HS-27A (cell line): ENCODE results near the gene TMEM191C.
"Not testable (repeated sequence)": the region's sequence is repeated elsewhere in the genome, so short reads cannot be mapped to it uniquely, and the experiment has no call there.

Experiments
- DNase-seq: peaks from one replicate; pipeline ENCODE4 v3.0.0-alpha.2; 2012; ENCODE audit warnings: low read depth, missing footprints

Gene TMEM191C

DNA sequence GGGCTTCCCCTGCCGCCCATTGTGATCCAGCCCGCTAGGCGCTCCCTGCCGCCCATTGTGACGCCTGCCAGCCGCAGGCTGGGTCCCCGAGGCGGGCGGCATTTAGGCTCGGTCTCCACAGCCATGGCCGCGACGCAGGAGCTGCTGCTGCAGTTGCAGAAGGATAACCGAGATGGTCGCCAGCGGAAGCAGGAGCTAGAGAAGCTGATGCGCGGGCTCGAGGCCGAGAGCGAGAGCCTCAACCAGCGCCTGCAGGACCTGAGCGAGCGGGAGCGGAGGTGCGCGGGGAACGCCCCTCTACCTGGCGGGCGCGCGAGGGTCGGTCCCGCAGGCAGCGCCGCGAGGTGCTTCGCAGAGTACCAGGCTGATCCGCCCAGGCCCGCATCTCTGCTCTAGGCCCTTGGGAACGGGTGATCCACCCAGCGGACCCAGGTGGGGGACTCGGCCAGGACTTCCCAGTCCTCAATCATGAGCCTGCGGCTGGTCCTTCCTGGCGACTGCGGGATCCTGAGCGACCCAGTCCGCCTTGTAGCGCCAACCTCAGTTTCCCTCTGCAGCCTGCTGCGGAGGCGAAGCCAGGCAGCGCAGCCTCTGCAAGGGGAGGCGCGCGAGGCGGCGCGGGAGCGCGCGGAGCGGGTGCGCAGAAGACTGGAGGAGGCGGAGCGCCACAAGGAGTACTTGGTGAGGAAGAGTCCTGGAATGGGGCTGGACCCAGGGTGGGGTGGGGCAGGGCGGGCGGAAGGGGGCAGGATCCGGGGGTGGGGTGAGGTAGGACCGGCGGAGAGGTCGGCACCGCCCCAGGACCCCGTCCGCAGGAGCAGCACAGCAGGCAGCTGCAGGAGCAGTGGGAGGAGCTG, at the start of gene TMEM191C:
TSS of gene TMEM191C (plus strand) at position 51 of the 857 bp plus-strand sequence. CDS start at position 124, 73 bp downstream.
- not testable (repeated sequence) for DNase-seq

DNA sequence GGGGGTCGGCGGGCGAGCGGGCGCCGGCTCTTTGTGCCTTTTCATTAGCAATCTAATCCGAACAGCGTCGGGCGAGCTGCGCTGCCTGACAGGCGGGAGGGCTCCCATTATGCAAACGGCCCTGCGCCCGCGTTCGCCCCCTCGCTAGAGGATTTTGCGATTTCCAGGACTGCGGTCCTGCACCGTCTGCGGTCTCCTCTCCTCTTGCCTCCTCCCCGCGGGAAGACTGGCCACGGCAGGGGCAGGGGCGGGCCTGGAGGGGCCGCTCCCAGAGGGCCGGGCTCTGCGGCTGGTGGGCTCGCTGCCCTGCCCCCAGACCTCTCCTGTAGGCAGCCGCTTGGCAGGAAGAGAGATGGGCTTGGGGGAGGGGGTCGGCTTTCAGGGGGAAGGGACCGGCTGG, 49.3 kb upstream of the TMEM191C start:
- DNase-seq, result not testable (repeated sequence)

DNA sequence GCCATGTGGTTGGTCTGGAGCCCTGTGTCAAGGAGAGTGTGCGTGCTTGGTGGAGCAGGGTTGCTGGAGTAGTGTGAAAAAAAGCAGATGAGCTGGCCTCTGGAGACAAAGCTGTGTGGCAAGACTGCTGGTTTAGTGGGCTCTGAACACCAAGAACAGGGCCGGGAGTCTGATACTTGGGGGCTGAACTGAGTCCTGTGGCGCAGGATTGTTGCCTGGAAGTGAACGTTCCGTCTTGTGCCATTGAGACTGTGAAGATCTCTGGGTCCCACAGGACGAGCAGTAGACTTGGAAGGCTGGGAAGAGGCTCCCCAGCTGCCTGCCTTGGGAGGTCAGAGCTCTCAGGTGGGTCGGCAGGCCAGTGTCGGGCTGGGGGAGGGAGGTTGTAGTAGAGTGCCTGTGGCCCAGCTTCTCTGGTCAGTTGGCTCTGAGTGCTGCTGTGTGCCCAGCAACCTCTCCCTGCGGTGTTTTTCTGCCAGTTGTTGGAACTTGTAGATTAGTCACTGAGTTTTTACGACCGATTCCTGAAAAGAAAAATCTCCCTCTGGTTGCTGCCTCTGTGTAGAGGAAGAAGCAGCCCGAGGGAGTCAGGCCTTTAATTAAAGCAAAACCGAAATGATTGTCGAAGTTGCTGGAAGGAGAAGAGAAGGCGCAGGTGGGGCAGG, 48.1 kb upstream of the TMEM191C start:
- not testable (repeated sequence) for DNase-seq

DNA sequence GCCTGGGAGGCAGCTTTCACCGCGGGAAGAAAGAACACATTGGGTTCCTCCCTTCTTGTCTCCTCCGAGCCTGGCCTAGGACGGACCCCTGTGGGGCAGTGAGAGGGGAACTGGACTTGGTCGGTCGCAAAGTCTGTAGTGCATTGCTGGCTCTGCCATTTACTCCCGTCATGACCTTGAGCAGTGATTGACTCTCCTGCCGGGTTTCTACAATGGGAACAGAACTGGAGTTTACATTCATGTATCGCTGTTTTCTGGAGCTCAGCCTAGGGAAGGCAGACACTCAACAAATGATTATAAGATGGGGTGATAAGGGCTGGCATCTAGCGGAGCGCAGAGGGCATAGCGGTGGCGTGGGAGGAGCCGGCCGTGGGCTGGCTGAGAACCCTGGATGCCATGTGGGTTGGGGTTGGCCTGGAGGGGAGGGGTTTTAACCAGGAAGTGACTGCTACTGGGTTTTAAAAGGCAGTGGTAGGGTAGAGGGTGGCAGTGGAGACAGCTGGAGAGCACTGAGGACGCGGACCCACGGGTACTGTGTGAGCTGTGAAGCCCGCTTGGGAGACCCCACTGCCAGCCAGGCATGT, 46.9 kb upstream of the TMEM191C start:
- DNase-seq, result not testable (repeated sequence)

DNA sequence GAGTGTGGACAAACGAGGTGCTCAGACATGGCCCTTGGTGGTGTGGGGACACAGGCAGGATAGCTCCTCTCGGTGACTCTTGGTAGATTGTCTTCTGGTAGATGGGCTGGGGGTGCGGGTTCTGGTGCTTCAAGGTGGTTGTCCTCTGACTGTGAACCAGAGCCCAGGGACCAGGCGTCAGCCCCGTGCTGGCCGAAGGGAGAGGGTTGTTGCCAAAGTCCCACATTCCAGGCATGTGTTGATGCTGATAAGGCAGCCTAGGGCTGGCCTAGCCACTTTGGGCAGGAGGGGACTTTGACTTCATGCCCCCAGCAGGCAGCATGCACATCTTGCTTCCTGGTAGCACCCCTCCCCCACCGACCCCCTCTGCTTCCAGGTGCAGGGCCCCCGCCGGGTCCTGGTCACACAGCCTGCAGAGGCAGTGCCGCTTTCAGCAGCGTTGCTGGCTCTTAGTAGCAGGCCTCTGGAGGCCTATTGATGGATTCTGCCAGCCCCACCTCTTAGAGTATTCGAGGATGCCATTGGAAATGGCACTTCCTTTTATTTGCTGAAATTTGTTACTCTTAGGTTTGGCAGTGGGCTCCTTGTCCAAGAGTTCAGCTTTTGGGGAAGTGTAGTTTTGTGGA, 43.0 kb upstream of the TMEM191C start:
- not testable (repeated sequence) for DNase-seq

DNA sequence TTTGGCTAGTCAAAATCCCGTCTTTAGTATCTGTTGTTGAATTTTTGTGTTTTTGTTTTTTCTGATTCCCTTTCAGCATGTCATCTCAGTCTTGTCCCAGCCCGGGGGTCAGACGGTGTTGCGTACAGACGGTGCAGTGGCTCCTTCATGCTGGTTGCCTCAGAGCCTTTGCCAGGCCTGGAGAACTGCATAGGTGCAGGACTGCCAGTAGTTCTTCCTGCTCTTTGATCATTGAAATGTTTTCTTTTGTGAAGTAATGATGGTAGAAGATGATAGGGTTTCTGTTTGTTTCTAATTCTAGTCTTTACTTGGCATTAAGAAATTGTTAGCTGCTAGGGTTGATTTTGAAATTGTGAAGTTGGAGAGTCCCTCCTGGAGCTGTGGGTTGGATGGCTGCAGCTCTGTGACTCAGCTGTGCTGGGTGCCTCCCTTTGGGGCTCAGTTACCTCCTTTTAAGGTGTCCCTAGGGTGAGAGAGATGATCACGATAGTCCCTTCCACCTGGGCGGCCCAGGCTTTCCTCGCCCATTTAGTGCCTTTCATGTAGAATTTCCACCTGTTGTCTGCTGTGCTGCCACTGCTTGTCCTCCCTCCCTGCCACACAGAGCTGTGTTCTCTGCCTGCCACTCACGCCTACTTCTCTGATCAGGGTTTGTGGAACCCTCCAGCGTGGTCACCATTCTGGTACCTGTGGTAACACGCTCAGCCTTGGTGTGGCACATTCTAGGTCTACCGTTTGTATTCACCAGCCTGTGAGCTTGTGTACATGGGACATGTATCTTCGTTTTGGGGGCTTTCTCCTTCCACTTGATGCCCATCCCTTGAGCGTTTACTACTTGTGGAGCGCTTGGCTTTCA, 32.6 kb upstream of the TMEM191C start:
- DNase-seq, result not testable (repeated sequence)

DNA sequence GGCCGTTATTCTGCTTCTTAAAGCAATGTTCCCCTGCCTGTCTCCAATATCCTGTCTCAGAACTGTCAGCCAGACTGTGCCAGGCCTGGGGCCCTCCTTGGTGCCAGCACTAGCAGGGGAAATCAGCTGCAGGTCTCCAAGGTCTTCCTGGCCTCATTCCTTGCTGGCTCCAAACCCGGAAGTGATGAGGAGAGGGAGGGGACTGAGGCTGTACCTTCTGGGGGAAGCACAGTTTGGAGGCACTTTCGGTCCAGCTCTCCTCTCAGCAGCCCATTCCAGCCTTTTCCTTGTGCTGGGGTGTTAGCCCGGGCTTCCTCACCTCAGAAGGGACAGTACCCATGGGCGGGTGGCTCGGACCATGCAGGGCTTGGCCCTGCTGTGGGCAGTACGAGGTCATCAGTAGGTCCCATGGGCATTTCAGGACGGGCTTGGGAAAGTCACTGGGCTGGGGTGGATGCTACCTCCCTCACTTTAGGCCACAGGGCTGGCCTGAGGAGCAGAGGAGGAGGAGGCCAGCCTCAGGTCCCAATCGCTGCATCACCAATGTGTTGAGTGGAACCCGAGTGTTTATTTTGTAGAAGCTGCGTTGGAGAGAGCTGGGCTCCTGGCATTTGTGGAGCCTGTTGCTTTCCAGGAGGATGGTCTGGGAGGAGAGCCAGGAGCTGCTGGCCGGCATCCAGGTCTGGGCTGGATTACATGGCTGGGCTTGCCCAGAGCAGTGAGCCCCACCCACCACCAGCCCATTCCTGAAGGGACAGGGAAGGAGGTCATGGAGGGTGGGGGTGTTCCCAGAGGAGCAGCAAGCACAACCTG, 31.0 kb upstream of the TMEM191C start:
- not testable (repeated sequence) for DNase-seq

DNA sequence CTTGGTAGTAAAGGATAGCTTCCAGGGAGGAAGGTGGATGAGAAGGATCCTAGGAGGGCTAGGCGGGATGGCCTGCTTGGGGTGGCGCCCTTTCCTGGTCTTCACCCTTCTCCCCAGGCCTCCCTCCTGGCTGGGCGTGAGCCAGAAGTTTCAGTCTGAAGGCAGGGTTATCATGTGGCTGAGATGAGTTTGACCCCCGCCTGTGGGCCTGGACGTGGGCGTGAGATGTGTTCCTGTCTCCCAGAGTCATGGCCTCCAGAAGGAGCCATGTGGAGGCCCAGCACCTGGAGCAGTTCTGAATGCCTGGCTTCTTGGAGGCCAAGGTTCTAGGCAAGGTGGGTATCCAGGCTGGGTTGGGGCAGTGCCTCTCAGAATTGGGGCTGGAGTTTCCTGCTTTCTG, 29.2 kb upstream of the TMEM191C start:
- not testable (repeated sequence) for DNase-seq

DNA sequence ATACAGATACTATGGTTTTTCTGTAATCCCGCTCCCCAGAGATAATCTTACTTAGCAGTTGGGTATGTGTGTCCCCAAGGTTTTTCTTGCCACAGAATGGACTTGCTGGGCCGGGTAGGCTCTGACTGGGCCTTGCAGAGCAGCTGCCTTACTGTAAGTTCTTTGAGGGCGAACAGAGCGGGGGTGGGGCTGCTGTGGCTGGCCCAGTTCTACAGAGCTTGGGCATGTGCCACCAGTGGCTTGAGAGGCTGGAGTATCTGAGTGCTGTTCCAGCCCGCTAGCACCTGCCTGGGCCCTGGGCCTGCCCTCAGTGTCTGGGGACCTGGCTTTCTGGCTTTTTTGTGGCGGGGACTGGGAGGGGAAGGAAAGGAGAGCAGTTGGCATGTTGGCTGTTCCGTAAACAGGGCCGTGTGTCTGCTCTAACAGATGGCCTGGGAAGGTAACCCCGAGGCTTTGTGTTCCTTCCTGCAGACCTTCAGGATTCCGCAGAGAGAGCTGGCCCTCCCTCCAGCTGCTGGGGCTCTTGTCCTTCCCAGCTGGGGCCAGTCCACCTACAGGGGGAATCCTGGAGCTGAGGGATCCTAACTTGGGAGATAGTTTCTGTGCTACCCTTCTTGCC, 27.1 kb upstream of the TMEM191C start:
- DNase-seq, result not testable (repeated sequence)

DNA sequence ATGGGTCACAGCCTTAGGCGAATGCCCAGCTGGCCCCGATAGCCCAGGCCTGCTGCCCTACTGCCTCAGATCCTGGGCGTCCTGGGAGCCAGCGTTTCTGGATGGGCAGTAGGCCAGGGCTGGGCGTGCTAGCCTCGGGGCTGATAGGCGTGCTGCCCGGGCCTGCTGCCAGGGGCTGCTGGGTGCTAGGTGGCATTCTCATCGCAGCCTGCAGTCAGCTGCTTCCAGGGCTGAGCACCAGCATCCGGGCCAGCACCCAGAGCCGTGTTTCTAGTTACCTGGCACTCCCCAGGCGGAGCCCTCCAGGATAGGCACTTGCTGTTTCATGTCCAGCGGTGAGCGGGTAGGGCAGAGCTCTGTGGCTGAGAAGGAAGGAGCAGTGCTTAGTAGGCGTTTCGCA, 26.5 kb upstream of the TMEM191C start:
- DNase-seq, result not testable (repeated sequence)

DNA sequence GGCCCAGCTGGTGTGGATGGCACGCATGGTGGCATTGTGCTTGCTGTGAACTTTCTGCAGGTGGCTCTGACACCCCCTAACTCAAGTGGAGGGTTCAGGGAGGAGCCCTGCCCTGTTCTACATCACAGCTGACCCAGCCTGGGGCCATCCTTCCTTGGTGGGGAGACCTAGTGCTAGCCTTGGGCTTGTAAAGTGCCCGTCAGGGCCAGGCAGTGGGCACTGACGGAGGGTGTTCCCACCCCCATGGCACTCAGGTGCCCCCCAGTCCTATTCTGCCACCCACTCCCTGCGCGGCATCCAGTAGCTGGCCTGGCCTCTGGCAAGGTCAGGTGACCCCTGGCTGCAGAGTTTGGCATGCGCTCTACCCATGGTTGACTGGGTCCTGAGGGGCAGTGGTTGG, 26.0 kb upstream of the TMEM191C start:
- not testable (repeated sequence) for DNase-seq

DNA sequence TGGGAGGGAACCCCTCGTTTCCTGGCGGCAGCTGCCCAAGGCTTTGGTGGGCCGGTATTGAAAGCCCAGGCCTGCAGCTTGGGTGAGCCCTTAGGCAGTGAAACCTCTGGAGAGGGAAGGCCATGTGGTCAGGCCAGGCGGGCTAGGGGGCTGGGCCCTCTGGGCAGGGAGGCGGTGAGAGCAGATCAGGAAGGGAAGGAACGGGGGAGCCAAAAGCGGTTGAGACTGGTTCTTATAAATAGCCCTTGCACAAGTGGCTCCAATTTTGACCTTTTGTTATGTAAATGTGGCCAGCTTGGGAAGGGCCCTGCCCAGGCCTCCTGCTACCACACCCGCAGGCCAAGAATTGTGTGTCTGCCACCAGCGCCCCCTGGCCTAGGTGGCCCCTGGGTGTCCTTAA, 25.1 kb upstream of the TMEM191C start:
- DNase-seq, result not testable (repeated sequence)

DNA sequence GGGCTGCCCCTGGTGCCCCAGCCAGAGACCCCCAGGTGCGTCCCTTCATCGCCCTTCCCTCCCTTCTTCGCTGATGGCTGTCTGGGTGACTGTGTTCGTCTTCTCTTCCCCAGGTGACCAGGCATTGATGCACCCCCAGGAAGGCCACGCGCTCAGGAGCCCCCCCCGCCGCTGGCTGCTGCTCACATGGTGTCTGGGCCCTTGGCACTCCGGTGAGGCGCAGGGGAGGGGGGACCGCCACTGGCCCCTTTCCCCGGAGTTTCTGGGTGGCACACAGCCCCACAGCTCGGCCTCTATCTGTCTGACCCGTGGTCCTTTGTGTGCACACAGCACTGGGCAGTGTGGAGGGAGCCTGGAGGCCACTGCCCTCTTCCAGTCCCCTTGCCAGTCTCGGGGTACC, 24.5 kb upstream of the TMEM191C start:
- DNase-seq, result not testable (repeated sequence)

DNA sequence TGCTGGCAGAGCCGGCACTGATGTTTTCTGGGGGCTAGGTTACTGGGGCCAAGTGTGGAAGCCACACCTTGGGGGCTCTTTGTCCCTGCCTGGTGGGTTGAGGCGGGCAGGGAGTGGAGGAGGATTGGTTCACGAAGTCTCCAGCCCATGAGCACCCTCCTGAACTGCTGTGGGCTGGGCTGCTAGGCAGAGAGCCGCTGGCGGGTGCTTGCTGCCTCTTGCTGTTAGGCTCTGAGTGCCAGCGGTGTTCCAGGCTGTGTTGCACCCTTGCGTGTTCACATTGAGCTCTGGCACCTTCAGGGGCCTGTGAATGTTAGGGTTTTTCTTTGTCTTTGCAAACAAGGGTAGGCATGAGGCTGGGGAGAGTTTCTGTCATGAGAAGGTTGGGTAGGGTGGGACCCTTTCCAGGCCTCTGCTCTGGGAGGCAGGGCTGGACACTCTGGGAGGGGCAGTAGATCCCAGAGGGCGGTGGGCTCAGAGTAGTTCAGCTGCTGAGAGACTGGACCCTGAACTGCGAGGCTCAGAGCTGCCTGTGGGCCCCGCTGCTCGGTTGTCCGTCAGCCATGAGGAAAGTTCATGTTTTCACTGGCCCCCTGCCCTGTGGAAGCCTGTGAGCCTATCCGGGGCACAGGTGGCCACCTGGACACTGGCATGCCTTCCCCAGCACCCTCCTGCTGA, 24.0 kb upstream of the TMEM191C start:
- DNase-seq, result no peak

DNA sequence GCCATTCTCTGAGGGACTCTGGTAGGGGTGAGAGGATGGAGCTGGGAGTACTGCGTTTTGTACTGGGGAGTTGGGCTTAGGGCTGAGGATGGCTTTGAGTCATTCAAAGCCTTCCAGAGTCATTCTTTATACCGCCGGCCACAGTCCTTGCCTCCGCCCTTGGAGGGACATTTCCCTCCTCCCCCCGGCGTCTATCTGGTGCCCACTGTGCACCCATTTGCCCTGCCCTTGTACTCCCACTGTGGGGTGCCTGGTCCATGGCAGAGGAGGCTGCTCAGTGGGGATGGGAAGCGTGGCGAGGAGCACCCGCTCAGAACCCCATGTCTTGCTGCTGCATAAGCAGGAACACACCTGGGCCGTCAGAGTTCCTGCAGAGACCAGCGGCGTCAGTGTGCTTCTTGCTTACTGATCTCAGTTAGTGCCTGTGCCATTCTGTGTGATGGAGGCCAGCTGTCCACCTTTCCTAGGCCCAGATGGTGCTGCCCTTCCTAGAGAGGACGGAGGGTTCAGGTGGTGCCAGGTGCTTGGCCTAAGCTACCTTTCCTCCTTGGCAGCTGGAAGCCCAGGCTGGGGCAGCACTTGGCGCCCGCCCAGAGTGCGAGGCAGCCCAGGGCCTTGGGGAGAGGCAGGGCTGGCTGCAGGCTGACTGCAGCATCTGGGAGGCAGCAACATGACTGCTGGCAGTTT, 23.3 kb upstream of the TMEM191C start:
- DNase-seq, result no peak

DNA sequence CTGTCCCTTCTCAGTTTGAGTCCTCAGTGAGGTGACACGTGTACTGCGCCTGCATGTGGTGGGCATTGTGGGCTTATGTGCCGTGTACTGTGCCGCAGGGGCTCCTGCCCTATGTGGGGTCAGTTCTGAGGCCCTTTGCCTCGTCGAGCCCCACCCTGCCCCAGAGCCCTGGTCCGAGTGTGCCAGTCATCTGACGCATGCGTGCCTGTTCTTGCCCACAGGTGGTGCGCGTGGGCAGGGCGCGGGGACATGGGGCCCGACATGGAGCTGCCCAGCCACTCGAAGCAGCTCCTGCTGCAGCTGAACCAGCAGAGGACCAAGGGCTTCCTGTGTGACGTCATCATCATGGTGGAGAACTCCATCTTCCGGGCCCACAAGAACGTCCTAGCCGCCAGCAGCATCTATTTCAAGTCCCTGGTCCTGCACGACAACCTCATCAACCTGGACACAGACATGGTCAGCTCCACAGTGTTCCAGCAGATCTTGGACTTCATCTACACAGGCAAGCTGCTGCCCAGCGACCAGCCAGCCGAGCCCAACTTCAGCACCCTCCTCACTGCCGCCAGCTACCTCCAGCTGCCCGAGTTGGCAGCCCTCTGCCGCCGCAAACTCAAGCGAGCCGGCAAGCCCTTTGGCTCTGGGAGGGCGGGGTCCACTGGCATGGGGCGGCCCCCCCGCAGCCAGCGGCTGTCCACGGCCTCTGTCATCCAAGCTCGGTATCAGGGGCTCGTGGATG, 22.3 kb upstream of the TMEM191C start:
- DNase-seq, result no peak

DNA sequence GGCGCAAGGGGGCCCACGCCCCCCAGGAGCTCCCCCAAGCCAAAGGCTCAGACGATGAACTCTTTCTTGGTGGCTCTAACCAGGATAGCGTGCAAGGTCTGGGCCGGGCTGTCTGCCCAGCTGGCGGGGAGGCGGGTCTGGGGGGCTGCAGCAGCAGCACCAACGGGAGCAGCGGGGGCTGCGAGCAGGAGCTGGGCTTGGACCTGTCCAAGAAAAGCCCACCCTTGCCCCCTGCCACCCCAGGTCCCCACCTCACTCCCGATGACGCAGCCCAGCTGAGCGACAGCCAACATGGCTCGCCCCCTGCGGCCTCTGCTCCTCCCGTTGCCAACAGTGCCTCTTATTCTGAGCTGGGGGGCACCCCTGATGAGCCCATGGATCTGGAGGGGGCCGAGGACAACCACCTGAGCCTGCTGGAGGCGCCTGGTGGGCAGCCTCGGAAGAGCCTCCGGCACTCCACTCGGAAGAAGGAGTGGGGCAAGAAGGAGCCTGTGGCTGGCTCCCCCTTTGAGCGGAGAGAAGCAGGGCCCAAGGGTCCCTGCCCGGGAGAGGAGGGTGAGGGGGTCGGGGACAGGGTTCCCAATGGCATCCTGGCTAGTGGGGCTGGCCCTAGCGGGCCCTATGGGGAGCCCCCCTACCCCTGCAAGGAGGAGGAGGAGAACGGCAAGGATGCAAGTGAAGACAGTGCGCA, 21.6 kb upstream of the TMEM191C start:
- DNase-seq, result no peak
